Erythroblast (primary cell): Measurements from ENCODE around the gene MAP4K1.

Experiments used
- GATA1 ChIP-seq: IDR thresholded peaks from 2 replicates; pipeline ENCODE4 v1.6.1; 2011; ENCODE audit warnings: low read depth, mild to moderate bottlenecking, control low read depth, low read length, moderate library complexity
- POLR2A ChIP-seq: IDR thresholded peaks from 2 replicates; pipeline ENCODE4 v1.6.1; 2011; ENCODE audit warnings: mild to moderate bottlenecking, low read length

DNA sequence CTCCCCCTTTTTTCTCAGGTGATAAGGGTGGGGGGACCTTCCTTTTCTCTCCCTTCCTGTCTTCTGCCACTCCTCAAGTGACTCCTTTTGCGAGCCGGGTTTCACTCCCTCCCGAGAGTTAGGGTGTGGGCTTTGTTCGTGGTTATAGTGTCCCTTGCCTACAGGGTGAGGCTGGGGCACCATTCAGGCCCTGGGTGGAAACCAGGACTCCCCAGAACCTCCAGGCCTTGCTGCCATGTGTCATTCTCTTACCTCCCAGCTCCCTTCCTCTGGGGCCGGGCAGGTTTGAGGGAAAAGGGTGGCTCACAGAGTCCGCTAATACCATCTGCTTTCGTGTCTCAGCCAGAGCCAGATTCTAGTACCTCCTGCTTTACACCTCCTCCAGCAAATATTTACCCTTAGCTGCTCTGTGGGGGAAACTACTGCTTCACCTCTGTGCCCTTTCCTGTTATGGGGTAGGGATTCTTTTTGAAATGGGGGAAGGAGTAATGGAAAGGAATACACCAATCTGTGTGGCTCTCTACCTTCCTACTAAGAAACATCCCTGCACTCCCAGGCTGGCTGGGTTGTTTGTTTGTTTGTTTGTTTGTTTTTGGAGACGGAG lies 32.5 kb upstream of the MAP4K1 start:
- no peak for TF ChIP-seq POLR2A
- TF ChIP-seq GATA1: no peak
